HG03095 (cell line): ENCODE results near the gene TMEM91.
"Not testable (repeated sequence)": the region's sequence is repeated elsewhere in the genome, so short reads cannot be mapped to it uniquely, and the experiment has no call there.

ENCODE experiments used
- ATAC-seq: cut with Tn5 transposase; IDR thresholded peaks from one replicate; pipeline ENCODE4 v1.9.1; 2021; ENCODE audit warnings: moderate library complexity; ENCODE audit not compliant: unreplicated experiment

Gene TMEM91

DNA sequence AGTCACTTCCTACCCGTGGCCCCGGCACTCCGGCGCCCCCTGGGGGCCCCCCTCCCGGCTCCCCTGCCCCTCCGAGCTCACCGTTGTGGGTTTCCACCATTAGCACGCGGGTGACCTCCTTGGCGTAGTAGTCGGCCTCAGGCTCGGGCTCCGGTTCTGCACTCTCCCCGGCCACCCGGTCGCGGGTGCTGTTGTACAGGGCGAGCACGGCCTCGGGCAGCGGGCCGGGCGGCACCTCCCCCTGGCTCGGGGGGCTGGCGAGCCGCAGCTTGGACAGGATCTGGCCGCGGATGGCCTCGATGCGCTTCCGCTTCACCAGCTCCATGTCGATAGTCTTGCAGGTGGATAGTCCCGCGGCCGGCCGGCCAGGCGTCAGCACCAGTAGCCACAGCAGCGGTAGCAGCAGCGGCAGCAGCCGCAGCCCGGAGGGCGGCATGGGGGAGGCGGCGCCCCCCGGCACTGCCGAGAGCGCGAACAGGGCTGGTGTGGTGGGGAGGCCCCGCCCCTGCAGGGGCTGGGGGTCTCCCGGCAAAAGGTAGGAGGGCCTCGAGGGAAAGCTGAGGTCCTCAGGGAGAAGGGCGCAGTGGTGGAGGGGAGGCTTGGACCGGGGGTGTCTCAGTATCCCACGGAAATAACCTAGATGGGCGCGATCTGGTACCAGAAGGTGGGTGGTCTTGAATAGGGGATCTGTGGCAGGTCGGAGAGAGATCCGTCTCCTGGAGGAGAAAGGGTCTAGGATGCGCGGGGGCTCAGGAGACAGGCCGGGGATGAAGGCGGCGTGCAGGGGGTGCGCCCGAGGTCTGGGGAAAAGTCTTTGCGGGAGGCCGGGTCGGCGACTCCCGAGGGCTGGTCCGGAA is 23.5 kb upstream of the TMEM91 start:
- ATAC-seq: no peak

- no peak for ATAC-seq
These were observed 22.6 kb upstream of the TMEM91 start, which contains the start of gene TGFB1 for GRCh38 chr19:41353466-41354342. TGFB1 (minus strand) TSS chr19:41353922; CDS start chr19:41353044, 878 bp downstream.

DNA sequence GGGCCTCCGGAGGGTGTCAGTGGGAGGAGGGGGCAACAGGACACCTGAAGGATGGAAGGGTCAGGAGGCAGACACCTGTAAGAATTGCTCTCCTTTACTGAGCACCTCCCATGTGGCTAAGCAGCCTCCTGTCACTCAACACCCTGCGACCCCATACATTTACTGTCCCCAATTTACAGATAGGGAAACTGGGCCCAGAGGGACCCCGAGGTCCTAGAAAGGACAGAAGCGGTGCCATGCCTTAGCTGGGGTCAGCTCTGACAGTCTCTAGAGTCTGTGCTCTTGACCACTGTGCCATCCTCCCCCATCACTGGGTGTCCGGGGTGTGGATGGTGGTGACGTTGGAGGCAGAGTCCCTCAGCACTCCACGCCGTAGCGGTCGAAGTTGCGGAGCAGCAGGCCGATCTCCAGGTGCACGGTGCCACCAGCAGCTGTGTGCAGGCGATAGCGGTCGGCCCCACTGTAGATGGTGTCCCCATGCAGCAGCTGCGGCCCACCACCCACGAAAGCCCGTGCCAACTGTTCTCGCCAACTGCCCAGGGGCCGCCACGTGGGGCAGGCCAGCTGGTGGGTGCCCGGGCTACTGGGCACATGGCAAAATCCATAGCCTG is 21.9 kb upstream of the TMEM91 start:
- no peak for ATAC-seq

DNA sequence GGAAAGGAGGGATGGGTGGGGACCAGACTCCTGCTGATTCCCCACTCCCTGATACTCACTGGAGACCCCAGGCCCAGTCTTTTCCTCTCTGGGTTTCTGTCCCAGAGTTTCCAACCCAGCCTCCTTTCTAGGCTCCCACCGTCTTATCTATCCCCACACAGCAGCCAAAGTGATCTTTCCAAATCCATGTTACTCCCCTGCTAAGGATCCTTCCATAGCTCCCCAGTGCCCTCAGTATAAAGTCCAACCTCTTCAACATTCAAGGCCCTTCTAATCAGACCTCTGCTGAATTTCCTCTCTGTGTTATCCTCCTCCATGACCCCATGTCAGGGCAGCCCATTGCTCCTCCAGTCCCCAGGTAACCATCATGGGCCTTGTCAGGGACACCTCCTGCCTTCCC is 21.3 kb upstream of the TMEM91 start:
- ATAC-seq: no peak

- no peak for ATAC-seq
These were observed 20.5 kb upstream of the TMEM91 start for GRCh38 chr19:41355802-41356201.

- no peak for ATAC-seq
These were observed 19.2 kb upstream of the TMEM91 start for GRCh38 chr19:41356984-41357739.

DNA sequence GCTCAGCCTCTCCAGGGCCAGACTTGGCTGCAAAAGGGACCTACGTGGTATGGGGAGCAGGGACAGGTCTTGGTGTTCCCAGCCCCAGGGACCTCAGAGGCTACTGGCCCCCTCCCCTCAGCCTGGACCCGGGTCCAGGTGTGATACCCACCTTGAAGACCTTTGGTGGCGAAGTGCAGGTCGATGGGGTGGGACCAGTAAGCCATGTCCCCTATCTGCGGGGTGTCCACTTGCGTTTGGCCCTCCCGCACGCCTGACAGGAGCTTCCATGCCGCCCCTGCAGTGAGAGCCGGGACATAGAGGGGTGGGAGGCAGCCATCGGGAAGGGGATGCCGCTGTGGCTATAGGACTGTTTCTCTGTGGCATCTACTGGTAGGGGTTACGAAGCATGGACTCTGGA is 18.6 kb upstream of the TMEM91 start:
- ATAC-seq: no peak

GRCh38 chr19:41359741-41360140 is 16.6 kb upstream of the TMEM91 start:
- ATAC-seq: no peak

DNA sequence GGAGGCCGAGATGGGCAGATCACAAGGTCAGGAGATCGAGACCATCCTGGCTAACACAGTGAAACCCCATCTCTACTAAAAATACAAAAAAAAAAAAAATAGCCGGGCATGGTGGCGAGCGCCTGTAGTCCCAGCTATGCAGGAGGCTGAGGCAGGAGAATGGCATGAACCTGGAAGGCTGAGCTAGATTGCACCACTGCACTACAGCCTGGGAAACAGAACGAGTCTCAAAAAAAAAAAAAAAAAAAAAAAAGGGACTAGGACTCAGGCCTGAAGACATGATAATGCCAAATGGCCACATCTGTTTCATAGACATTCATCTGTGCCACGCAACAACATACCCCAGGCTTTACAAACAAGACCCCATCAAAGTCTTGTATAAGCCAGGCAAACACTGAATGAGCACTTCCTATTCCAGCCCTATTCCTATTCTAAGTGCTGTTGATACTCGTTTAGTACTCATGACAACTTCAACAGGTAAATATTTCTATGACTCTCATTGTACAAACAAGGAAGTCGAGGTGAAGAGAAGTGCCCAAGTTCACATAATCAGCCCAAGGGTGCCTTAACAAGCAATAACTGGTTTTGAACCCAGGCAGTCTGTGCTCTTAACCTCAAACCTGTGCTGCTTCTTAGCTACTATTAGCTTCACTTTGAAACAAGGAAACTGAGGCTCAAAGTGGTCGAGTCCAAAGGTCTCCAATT is 14.0 kb upstream of the TMEM91 start:
- ATAC-seq: no peak

GRCh38 chr19:41363371-41363752 is 13.0 kb upstream of the TMEM91 start:
- ATAC-seq: no peak

DNA sequence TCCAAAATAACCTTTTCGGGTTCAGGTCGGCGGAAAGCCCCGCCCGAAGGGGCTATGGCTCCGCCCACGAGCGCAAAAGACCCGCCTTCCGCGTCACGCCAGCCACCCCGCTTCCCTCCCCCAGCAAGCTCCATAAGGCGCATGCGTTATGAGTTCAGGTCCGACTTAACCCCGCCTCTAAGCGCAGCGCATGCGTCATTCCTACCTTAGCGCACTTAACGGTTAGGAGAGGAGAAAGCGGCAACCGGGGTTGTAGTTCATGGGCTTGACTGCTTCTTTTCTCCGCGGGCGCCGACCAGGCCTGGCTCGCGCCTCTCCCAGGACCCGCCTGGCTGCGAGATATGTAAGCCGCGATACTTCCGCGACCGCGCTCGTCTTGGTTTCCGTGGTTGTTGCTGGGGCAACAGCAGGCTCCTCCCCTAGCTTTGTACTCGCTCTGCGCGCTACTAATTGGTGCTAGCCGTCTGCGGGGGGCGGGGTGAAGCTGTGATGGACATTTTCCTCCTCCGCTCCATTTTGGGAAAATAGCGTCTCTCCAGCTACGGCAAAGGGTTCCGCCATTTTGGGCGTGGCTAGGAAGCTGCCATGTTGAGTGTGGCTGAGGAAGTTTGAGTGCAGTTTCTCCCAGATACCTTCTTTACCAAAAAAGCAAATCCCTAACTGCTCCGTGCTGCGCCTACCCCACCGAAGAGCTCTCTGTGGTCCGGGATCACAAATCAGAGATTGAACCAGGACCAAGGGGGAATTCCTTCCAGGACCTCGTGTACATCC is 12.4 kb upstream of the TMEM91 start, which contains the start of gene B9D2:
TSS of gene B9D2 (minus strand) at position 397 of the 771 bp plus-strand sequence. CDS start 630 bp downstream, outside the sequence.
- peak; percentile 77 for ATAC-seq

- no peak for ATAC-seq
These were observed 11.6 kb upstream of the TMEM91 start for GRCh38 chr19:41364524-41365391.

GRCh38 chr19:41366089-41366488 is 10.2 kb upstream of the TMEM91 start:
- no peak for ATAC-seq

DNA sequence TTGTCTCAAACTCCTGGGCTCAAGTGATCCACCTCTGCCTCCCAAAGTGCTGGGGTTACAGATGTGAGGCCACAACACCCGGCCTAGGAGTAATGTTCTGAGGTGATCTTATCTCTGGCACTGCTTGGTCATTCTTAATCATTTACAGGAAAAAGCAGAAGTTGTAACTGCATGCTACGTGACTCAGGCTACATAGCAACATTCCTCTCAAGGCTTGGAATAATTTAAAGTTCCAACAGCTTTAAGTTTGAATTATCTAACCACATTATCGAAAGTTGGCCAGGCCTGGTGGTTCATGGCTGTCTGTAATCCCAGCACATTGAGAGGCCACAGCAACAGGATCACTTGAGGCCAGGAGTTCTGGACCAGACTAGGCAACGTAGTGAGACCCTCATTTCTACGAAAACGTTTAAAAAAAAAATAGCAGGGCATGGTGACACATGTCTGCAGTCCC is 8.5 kb upstream of the TMEM91 start:
- no peak for ATAC-seq

GRCh38 chr19:41369769-41370168 is 6.6 kb upstream of the TMEM91 start:
- ATAC-seq: no peak

DNA sequence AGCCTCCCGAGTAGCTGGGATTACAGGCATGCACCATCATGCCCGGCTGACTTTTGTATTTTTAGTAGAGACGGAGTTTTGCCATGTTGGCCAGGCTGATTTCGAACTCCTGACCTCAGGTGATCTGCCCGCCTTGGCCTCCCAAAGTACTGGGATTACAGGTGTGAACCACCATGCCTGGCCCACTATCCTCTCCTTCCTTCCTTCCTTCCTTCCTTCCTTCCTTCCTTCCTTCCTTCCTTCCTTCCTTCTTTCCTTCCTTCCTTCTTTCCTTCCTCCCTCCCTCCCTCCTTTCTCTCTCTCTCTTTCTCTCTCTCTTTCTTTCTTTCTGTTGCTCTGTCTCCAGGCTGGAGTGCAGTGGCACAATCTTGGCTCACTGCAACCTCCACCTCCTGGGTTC is 5.2 kb upstream of the TMEM91 start:
- not testable (repeated sequence) for ATAC-seq

DNA sequence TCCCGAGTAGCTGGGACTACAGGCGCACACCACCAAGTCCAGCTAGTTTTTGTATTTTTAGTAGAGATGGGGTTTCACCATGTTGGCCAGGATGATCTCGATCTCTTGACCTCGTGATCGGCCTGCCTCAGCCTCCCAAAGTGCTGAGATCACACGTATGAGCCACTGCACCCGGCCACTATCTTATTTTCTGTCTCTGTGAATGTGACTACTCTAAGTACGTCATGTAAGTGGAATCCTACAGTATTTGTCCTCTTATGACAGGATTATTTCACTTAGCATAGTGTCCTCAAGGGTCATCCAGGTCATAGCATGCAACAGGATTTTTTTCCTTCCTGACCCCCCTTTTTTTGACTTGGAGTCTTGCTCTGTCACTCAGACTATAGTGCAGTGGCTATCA is 4.8 kb upstream of the TMEM91 start:
- no peak for ATAC-seq

DNA sequence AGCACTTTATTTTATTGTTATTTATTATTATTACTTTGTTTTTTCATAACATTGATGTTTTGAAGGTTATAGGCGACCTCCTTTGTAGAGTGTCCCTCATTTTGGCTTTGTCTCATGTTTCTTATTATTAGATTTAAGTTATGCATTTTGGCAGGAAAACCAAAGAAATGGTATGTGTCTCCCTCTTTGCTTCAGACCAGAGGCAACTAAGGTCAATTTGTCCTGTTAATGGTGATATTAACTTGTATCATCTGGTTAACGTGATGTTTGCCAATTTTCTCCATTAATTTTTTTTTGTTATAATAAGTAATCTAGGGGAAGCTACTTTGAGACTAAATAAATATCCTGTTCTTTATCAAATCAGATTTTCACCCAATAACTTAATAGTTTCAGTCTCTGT is 3.8 kb upstream of the TMEM91 start:
- ATAC-seq: no peak
